Activated naive CD8-positive, alpha-beta T cell treated with anti-CD3 and anti-CD28 coated beads, Interleukin-2, amount 50 U/mL, for 24 hours (primary cell): ENCODE results near the gene TMEM167A.

Experiments used
- ATAC-seq: fragments of 150-1000 bp; cut with Tn5 transposase; one replicate; pipeline ENCODE4 v1.10.0; 2021
- DNase-seq: peaks from one replicate; pipeline ENCODE4 v3.0.0; 2021
- H3K27ac Mint-ChIP-seq: one replicate; pipeline ENCODE4 v1.8.0; 2021; ENCODE audit warnings: mild to moderate bottlenecking, mixed read lengths
- H3K27me3 Mint-ChIP-seq: one replicate; pipeline ENCODE4 v1.8.0; 2021; ENCODE audit warnings: mixed read lengths
- H3K36me3 Mint-ChIP-seq: one replicate; pipeline ENCODE4 v1.8.0; 2021; ENCODE audit warnings: low read depth, mixed read lengths
- H3K4me1 Mint-ChIP-seq: one replicate; pipeline ENCODE4 v1.8.0; 2021; ENCODE audit warnings: mixed read lengths
- H3K4me3 Mint-ChIP-seq: one replicate; pipeline ENCODE4 v1.8.0; 2021; ENCODE audit warnings: mild to moderate bottlenecking, moderate library complexity, mixed read lengths
- H3K9me3 Mint-ChIP-seq: one replicate; pipeline ENCODE4 v1.8.0; 2021; ENCODE audit warnings: mixed read lengths

Gene TMEM167A, protein sequence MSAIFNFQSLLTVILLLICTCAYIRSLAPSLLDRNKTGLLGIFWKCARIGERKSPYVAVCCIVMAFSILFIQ

DNA sequence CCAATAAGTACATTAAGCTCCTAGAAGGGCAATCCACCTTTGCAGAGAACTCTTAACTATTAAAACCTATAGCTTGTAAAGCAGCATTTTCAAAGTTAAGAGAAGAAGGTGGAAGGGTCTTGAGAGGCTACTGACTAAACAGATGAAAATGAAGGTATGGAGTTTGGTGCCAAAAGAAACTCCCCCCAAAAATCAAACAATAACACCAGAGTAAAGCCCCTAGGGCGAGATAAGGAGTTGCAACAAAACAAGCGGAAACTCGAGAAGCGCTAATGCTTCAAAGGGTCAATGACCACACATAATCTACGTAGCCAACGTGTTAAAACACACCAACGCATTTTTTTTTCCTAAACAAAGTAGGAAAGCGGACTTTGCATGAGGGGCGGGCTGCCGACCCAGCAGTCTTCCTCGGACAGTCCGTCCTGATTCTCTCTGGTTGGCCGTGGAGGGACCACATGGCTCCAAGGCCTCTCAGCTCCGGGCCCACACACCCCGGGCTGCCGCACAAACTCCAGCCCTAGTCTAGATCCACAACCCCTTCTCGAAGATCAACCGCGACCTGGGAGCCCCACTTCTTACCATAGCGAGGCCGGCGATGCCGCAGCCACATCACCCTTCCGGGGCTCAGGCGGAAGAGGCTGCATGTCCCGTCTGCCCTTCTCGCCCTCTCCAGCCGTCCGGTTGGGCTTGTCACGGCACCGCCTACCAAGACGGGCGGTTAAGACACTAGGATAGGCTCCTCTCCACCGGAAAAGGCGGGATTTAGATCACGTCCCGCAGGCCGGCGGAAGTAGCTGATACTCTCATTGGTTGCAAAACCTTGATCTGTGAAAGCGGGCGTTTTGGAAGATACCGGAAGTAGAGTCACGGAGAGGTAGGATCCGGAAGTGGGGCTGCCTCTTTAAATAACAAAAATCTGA lies at the start of gene TMEM167A, which contains the start of gene XRCC4:
TMEM167A (minus strand) TSS at position 653 of the 920 bp plus-strand sequence; CDS start at position 582, 71 bp downstream.
XRCC4 (plus strand) TSS at position 806 of the 920 bp plus-strand sequence. CDS start 27,373 bp downstream, outside the sequence.
- H3K9me3 Mint-ChIP-seq = no peaks in the 10 kb centered on the region
- ATAC-seq = peak; percentile 100
- H3K4me1 Mint-ChIP-seq = peaks cover 58% of the 10 kb centered on the region
- no peaks in the 10 kb centered on the region for H3K27me3 Mint-ChIP-seq
- DNase-seq = peak; percentile 89
- peak within 1 kb of the TSS; percentile 99 for H3K4me3 Mint-ChIP-seq
- peak within 1 kb of the TSS; percentile 99 for H3K27ac Mint-ChIP-seq
- peaks cover 28% of the 10 kb centered on the region for H3K36me3 Mint-ChIP-seq

DNA sequence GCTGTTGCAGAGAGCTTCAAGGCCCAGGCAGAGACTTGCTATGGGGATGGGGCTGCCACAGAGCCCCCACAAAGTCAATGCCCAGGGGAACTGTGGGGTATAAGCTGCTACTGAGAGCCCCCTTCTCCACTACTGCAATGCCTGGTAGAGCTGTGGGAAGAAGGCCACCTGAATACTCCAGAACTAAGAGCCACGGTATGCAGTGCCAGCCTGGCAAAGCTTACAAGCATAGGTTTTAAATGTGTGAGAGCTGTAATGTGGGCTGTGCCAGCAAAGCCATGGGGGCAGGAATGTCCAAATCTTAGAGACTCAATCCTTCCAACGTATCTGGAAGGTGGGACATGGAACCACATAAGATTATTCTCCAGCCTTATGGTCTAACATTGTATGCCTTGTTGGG lies 49.3 kb upstream of the TMEM167A start:
- no peaks in the 10 kb centered on the region for H3K27me3 Mint-ChIP-seq

DNA sequence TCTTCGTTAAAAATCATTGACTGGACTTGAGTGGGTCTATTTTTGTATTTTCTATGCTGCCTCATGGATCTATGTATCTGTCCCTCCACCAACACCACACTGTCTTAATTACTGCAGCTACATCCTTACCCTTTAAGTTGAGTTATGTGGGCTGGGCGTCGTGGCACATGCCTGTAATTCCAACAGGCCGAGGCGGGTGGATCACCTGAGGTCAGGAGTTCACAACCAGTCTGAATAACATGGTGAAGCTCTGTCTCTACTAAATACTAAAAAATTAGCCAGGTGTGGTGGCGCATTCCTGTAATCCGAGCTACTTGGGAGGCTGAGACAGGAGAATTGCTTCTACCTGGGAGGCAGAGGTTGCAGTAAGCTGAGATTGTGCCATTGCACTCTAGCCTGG lies 48.4 kb upstream of the TMEM167A start:
- no peak for DNase-seq
- H3K27me3 Mint-ChIP-seq = no peaks in the 10 kb centered on the region
- peaks cover 26% of the 10 kb centered on the region for H3K9me3 Mint-ChIP-seq
- ATAC-seq = no peak
- H3K36me3 Mint-ChIP-seq = peaks cover 32% of the 10 kb centered on the region
- no peaks in the 10 kb centered on the region for H3K4me1 Mint-ChIP-seq
- H3K27ac Mint-ChIP-seq = no peak overlapping the region
- H3K4me3 Mint-ChIP-seq = no peak overlapping the region

More for the DNA sequence above, 49.3 kb upstream of the TMEM167A start:
- Mint-ChIP-seq H3K27ac (no peak overlapping the region), H3K4me3 (no peak overlapping the region), H3K4me1 (no peaks in the 10 kb centered on the region), H3K36me3 (peaks cover 37% of the 10 kb centered on the region), H3K9me3 (peaks cover 26% of the 10 kb centered on the region)
- DNase-seq (no peak), ATAC-seq (no peak)

DNA sequence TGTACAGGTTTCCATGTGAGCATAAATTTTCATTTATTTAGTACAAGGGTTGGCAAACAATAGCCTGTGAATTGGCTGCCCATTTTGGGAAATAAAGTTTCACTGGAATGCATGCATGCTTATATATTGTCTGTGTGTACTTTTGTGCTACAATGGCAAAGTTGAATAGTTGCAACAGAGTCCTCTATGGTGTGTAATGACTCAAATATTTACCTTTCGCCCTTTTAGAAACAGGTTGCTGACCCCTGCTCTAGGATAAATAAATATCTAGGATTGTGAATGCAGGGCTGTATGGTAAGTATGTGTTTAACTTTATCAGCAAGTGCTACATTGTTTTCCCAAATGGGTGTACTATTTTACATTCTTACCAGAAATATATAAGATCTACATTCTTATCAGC lies 47.4 kb upstream of the TMEM167A start:
- Mint-ChIP-seq H3K27me3 (no peaks in the 10 kb centered on the region), H3K4me1 (no peaks in the 10 kb centered on the region), H3K36me3 (peaks cover 25% of the 10 kb centered on the region), H3K4me3 (no peak overlapping the region), H3K9me3 (peaks cover 19% of the 10 kb centered on the region), H3K27ac (no peak overlapping the region)
- ATAC-seq (no peak), DNase-seq (no peak)

DNA sequence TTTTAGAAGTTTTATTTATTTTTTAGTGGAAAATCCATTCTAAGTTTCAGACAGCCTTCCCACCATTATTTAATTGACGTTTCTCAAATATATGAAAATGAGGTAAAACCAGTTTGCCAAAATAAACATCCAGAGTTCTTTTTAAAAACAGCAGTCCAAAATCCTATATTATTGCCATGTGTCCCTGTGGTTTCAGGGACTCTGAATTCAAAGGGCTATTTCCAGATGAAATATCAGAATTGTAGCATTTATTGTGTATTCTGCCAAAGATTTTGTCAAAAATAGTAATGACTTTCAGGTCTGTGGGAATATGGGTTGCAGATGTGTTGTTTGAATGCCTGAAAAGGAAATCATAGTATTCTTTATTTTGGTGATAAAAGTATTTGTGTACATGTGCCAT lies 41.8 kb upstream of the TMEM167A start:
- no peaks in the 10 kb centered on the region for H3K4me1 Mint-ChIP-seq
- no peak overlapping the region for H3K4me3 Mint-ChIP-seq
- H3K27ac Mint-ChIP-seq = no peak overlapping the region
- no peak for DNase-seq
- H3K36me3 Mint-ChIP-seq = peaks cover 26% of the 10 kb centered on the region
- no peaks in the 10 kb centered on the region for H3K27me3 Mint-ChIP-seq
- ATAC-seq = no peak
- H3K9me3 Mint-ChIP-seq = peaks cover 13% of the 10 kb centered on the region

DNA sequence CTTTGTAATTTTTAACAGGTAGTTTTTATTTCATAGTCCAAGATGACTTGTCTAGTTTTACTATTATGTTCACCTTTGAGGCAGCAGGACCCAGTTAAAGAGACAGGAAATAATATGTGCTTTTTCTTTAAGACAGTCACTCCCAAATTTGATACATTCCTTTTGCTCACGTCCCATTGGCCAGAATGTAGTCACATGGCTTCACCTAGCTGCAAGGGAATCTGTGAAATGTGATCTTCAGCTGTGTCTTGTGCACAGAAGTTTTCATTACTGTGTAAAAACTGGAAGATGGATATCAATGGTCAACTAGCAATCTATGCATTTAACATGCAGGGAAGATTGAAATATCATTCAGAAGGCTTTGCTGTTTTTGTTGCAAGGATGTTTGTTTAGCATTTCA lies 41.3 kb upstream of the TMEM167A start:
- H3K36me3 Mint-ChIP-seq = peaks cover 29% of the 10 kb centered on the region
- DNase-seq (no peak), ATAC-seq (no peak)
- no peak overlapping the region for H3K27ac Mint-ChIP-seq
- H3K9me3 Mint-ChIP-seq = peaks cover 13% of the 10 kb centered on the region
- H3K4me1 Mint-ChIP-seq = no peaks in the 10 kb centered on the region
- H3K4me3 Mint-ChIP-seq = no peak overlapping the region
- no peaks in the 10 kb centered on the region for H3K27me3 Mint-ChIP-seq

DNA sequence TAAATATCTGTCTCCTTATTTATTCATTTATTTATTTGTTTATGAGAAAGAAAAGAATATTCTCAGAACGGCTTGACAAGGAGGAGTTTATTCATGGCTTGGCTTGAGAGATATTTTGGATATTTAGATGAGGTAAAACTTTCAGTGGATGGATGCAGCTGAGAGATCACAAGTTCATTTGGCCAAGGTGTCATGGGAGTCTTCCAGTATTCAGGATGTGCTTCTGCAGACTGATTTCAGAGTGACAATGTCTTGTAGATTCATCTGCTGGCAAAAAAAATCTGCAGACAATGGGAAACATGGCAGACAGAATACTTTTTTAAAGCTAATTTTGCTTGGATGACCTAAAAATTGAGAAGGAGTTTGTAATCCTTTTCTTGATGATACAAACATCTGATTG lies 38.6 kb upstream of the TMEM167A start:
- Mint-ChIP-seq H3K4me1 (no peaks in the 10 kb centered on the region), H3K9me3 (peaks cover 26% of the 10 kb centered on the region), H3K27me3 (no peaks in the 10 kb centered on the region), H3K27ac (no peak overlapping the region), H3K36me3 (peaks cover 43% of the 10 kb centered on the region), H3K4me3 (no peak overlapping the region)
- ATAC-seq = no peak
- no peak for DNase-seq

DNA sequence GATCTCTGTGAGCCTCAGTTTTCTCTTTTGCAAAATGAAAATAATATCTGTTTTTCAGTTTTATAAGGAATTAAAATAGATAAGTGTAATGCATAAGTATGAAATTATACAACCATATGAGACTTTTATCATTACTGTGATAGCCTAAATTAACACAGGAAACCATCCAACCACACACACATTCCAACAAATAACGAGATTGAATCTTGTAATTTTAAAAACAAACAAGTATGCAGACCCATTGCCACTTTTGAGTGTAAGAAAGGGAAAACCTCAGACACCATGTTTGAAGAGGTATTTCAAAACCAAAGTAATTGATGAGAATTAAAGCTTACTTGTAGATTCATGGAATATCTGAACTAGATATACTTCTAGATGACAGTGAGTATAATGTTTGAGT lies 32.2 kb upstream of the TMEM167A start:
- DNase-seq (no peak), ATAC-seq (no peak)
- Mint-ChIP-seq H3K4me1 (no peaks in the 10 kb centered on the region), H3K27ac (no peak overlapping the region), H3K36me3 (peaks cover 30% of the 10 kb centered on the region), H3K9me3 (peaks cover 14% of the 10 kb centered on the region), H3K4me3 (no peak overlapping the region), H3K27me3 (no peaks in the 10 kb centered on the region)

DNA sequence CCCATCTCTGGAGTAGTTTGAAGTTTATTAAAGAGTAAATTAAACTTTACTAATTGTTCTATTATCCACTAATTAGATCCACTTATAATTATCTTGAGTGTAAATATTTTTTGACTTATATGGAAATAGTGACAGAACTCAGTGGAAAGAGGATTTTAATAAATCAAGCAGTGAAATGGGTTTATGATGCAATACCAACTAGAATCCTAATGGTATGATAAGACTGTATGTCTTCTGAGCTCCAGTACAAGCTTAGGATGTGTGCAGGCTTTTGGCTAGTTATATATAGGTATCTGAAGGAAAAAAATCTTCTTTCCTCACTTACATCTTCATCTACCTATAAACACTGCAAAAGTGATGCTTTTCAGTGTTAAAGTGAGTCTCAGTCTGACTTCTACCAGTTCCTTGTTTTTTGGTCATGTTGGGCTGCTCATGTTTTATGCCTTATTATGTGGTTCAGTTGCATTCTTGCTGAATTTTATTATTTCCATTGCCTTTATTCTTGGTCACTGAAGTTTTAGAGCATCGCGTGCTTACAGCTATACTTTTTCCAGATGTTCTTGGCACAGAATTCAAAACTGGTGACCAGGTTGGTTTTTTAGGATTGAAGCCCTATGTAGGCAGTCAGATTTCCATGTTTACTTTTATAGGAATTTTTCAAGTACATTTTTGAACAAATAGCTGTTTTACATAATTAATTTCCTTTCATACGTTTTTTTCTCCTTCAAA lies 30.7 kb upstream of the TMEM167A start:
- Mint-ChIP-seq H3K4me3 (no peak overlapping the region), H3K27me3 (no peaks in the 10 kb centered on the region), H3K27ac (no peak overlapping the region), H3K9me3 (peaks cover 9% of the 10 kb centered on the region), H3K36me3 (peaks cover 19% of the 10 kb centered on the region), H3K4me1 (no peaks in the 10 kb centered on the region)
- DNase-seq (no peak), ATAC-seq (no peak)

DNA sequence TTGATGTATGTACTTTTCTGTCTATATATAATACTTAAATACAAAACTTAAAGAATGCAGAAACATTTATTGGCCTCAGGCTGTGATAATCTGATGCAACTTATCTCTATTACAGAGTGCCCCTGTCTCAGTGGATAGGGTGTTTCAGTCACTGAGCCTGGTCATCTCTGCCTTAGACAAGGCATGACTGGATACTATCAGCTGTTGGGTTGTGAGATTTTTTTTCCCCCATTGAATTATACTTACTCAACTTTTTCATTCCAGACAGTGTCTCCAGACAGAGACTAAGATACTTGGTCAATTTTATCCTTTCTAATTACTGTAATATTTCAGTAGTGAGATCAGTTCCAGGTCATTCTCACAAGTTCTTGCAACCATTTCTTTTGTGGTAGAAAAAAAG lies 26.8 kb upstream of the TMEM167A start:
- Mint-ChIP-seq H3K9me3 (no peaks in the 10 kb centered on the region), H3K36me3 (peaks cover 5% of the 10 kb centered on the region), H3K4me1 (no peaks in the 10 kb centered on the region), H3K27me3 (no peaks in the 10 kb centered on the region), H3K27ac (no peak overlapping the region), H3K4me3 (no peak overlapping the region)
- DNase-seq = no peak
- ATAC-seq = no peak

DNA sequence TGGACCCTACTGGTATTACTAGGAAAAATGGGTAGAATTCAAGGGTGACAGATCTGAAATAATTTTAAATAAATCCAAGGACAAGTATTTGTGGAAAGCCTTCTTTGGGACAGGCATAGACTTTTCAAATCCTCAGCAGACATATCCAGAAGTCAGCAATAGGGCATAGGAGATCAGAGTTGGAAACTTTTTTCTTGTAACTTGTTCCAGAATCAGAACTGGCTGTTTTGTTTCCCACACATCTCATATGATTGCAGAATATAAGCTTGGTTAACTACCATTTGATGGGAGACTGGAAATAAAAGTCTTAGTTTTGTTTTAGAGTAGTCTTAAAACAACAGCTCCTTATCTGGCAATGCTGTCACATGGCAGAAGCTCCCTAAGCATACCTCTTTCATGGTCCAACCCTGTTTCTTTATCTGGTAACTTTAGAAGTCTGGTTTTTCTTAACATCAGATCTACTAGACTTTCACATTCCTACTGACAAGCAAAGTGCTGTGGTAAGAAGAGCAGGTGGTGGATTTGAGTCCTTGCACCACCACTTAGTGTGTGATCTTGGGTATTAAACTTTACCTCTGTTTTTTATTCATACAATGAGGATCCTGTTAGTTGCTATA lies 25.3 kb upstream of the TMEM167A start:
- H3K4me3 Mint-ChIP-seq = no peak overlapping the region
- ATAC-seq (no peak), DNase-seq (no peak)
- H3K4me1 Mint-ChIP-seq = peaks cover 3% of the 10 kb centered on the region
- no peaks in the 10 kb centered on the region for H3K9me3 Mint-ChIP-seq
- H3K27ac Mint-ChIP-seq = no peak overlapping the region
- H3K27me3 Mint-ChIP-seq = no peaks in the 10 kb centered on the region
- H3K36me3 Mint-ChIP-seq = peaks cover 5% of the 10 kb centered on the region

DNA sequence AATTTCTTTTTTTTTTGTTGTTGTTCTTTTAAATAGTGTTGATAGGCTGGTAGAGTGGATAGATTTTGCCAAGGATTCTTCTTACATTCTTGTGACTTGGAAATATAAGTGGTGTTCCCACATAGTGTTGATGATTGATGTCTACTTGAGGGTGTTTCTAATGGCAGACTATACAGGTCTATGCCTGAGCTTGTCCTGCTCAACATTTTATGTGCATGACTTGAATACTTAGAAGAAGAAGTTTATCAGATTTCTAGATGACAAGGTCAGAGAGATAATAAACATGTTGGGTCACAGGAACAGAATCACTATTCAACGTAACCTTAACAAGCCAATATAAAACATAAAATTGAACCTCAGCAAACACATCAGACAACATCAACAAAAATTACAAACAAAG lies 24.3 kb upstream of the TMEM167A start:
- ATAC-seq = no peak
- Mint-ChIP-seq H3K36me3 (no peaks in the 10 kb centered on the region), H3K27me3 (no peaks in the 10 kb centered on the region), H3K4me3 (no peak overlapping the region), H3K4me1 (peaks cover 3% of the 10 kb centered on the region), H3K27ac (no peak overlapping the region), H3K9me3 (no peaks in the 10 kb centered on the region)
- no peak for DNase-seq

DNA sequence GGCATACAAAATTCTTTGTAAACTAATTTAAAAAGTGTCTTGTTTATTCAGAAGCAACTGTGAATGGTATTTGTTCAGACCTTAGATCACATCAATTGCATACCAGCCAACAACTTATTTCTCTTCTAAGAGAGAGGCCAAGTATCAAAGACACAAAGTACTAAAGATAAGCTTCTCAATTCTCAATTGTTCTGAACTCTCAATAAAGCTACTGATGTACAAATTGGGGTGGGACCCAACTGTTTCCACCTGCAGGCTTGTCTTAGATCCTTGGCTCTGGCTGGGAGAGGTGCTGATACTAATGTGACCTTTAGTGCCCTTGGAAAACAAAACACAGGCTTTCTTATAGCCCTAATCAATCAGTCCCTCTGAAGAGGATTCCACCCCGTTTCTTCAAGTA lies 22.3 kb upstream of the TMEM167A start:
- ATAC-seq (no peak), DNase-seq (no peak)
- Mint-ChIP-seq H3K4me1 (peaks cover 3% of the 10 kb centered on the region), H3K36me3 (peaks cover 6% of the 10 kb centered on the region), H3K4me3 (no peak overlapping the region), H3K9me3 (peaks cover under 1% of the 10 kb centered on the region), H3K27ac (no peak overlapping the region), H3K27me3 (no peaks in the 10 kb centered on the region)

DNA sequence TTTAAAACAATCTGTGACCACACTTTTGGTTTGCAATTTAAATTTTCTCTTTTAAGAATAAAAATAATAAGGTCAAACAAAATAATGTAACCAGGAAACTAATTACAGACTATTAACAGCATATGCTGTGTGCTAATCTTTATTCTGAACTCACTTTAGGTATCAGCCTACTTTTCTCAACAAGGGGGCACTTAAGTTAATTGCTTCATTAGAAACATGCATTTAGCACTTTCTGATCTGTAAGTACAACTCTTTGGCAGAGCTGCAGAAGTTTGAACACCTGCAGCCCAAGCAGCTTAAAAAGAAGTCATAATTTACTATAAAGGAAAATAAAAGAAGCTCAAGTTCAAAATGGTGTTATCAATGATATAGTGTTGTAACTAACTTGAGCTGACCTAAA lies 21.8 kb upstream of the TMEM167A start:
- H3K27me3 Mint-ChIP-seq = no peaks in the 10 kb centered on the region
- peaks cover 9% of the 10 kb centered on the region for H3K36me3 Mint-ChIP-seq
- H3K4me1 Mint-ChIP-seq = peaks cover 3% of the 10 kb centered on the region
- H3K4me3 Mint-ChIP-seq = no peak overlapping the region
- peaks cover 5% of the 10 kb centered on the region for H3K9me3 Mint-ChIP-seq
- no peak for DNase-seq
- ATAC-seq = no peak
- H3K27ac Mint-ChIP-seq = no peak overlapping the region
